Keratinocyte (primary cell): ENCODE data around the gene NDUFS2.

ENCODE experiments used
- EZH2 ChIP-seq: IDR thresholded peaks from one replicate; pipeline ENCODE4 v1.6.1; 2012; ENCODE audit warnings: inconsistent platforms, mild to moderate bottlenecking, low read length, moderate library complexity
- TF ChIP-seq, protein P1 (sequence below), 3 experiments: IDR thresholded peaks in 1 of 3; conservative IDR thresholded peaks in 1 of 3; optimal IDR thresholded peaks in 1 of 3; 2 replicates in 2 of 3; 3 replicates in 1 of 3; pipeline versions ENCODE3 to v1.5.1; 2011; ENCODE audit warnings: low read length in 3 of 3, mild to moderate bottlenecking in 3 of 3, moderate library complexity in 2 of 3, control low read depth in 1 of 3, inconsistent platforms in 1 of 3; ENCODE audit not compliant: insufficient read depth in 2 of 3; ENCODE audit errors: extremely low read depth in 1 of 3

GRCh38 chr1:161187311-161187710, 14.9 kb upstream of the NDUFS2 start:
- TF ChIP-seq, protein P1, sequence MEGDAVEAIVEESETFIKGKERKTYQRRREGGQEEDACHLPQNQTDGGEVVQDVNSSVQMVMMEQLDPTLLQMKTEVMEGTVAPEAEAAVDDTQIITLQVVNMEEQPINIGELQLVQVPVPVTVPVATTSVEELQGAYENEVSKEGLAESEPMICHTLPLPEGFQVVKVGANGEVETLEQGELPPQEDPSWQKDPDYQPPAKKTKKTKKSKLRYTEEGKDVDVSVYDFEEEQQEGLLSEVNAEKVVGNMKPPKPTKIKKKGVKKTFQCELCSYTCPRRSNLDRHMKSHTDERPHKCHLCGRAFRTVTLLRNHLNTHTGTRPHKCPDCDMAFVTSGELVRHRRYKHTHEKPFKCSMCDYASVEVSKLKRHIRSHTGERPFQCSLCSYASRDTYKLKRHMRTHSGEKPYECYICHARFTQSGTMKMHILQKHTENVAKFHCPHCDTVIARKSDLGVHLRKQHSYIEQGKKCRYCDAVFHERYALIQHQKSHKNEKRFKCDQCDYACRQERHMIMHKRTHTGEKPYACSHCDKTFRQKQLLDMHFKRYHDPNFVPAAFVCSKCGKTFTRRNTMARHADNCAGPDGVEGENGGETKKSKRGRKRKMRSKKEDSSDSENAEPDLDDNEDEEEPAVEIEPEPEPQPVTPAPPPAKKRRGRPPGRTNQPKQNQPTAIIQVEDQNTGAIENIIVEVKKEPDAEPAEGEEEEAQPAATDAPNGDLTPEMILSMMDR (optimal IDR thresholded peaks at IDR 0.05 in 1 of 3, IDR thresholded peaks at IDR 0.05 in 1 of 3, conservative IDR thresholded peaks at IDR 0.05 in 1 of 3; ENCODE audit: extremely low read depth in 1 of 3, insufficient read depth in 2 of 3, low read length in 3 of 3): no peak
- TF ChIP-seq EZH2: no peak
